GM23338 (cell line): Measurements from ENCODE around the gene CACNA1C.

Experiments used
- CTCF ChIP-seq, 2 experiments: fragments of 200-600 bp in 1 of 2; sonication (generic) in 1 of 2; conservative IDR thresholded peaks; 2 replicates each; pipeline versions ENCODE4 v1.5.1 to v1.6.1; 2016 to 2017; ENCODE audit warnings: antibody characterized with exemption in 2 of 2, low read depth in 2 of 2, mild to moderate bottlenecking in 2 of 2, moderate library complexity in 1 of 2
- ETS1 ChIP-seq: IDR thresholded peaks from 2 replicates; pipeline ENCODE4 v1.6.1; 2016; ENCODE audit warnings: antibody characterized with exemption
- EZH2 ChIP-seq: fragments of 200-600 bp; sonication (generic); IDR thresholded peaks from one replicate; pipeline ENCODE4 v1.8.0; 2017; ENCODE audit warnings: antibody characterized with exemption, mild to moderate bottlenecking, low read depth; ENCODE audit not compliant: unreplicated experiment
- EZH2phosphoT487 ChIP-seq: fragments of 200-600 bp; sonication (generic); IDR thresholded peaks from one replicate; pipeline ENCODE4 v1.8.1; 2018; ENCODE audit warnings: antibody characterized with exemption; ENCODE audit not compliant: unreplicated experiment
- POLR2AphosphoS5 ChIP-seq: IDR thresholded peaks from 2 replicates; pipeline ENCODE4 v1.6.1; 2016; ENCODE audit warnings: antibody characterized with exemption, low read depth
- REST ChIP-seq: IDR thresholded peaks from one replicate; pipeline ENCODE4 v1.6.1; 2018; ENCODE audit warnings: antibody characterized with exemption; ENCODE audit not compliant: unreplicated experiment
- ZNF331 ChIP-seq: fragments of 250-450 bp; sonication (Bioruptor Pico); IDR thresholded peaks from 2 replicates; pipeline ENCODE4 v1.5.0; 2020; ENCODE audit warnings: low read depth, mild to moderate bottlenecking, moderate library complexity

GRCh38 chr12:2150833-2151232 is 98.0 kb downstream of the CACNA1C start:
- TF ChIP-seq ZNF331 (CRISPR knock-in tag) = no peak
- TF ChIP-seq CTCF (conservative IDR thresholded peaks at IDR 0.05; ENCODE audit: low read depth in 2 of 2) = no peak
- no peak for TF ChIP-seq POLR2AphosphoS5
- no peak for TF ChIP-seq EZH2phosphoT487
- no peak for TF ChIP-seq REST
- no peak for TF ChIP-seq EZH2
- TF ChIP-seq ETS1 = no peak
